Hepatocyte (in vitro differentiated cells): ENCODE measurements around the gene PTPMT1.

ENCODE experiments used
- EZH2phosphoT487 ChIP-seq: fragments of 200-600 bp; sonication (generic); IDR thresholded peaks from one replicate; pipeline ENCODE4 v1.6.1; 2018; ENCODE audit warnings: antibody characterized with exemption, mild to moderate bottlenecking, low read depth, moderate library complexity; ENCODE audit not compliant: unreplicated experiment, severe bottlenecking
- TF ChIP-seq, protein P1 (sequence below): fragments of 200-600 bp; sonication (generic); IDR thresholded peaks from 2 replicates; pipeline ENCODE4 v1.5.1; 2016; ENCODE audit warnings: antibody characterized with exemption, mild to moderate bottlenecking; ENCODE audit not compliant: poor library complexity

DNA sequence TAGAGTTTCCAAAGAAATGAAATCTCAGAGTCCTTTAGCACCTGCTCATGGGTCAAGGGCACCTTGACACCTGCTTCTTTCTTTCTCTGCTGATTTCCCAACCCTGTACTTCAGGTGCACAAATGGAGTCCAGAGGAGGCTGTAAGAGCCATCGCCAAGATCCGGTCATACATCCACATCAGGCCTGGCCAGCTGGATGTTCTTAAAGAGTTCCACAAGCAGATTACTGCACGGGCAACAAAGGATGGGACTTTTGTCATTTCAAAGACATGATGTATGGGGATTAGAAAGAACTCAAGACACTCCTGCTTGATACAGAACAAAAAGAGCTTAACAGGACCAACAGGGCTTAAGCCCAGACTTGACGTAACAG lies 5.9 kb downstream of the PTPMT1 start:
- TF ChIP-seq, protein P1, sequence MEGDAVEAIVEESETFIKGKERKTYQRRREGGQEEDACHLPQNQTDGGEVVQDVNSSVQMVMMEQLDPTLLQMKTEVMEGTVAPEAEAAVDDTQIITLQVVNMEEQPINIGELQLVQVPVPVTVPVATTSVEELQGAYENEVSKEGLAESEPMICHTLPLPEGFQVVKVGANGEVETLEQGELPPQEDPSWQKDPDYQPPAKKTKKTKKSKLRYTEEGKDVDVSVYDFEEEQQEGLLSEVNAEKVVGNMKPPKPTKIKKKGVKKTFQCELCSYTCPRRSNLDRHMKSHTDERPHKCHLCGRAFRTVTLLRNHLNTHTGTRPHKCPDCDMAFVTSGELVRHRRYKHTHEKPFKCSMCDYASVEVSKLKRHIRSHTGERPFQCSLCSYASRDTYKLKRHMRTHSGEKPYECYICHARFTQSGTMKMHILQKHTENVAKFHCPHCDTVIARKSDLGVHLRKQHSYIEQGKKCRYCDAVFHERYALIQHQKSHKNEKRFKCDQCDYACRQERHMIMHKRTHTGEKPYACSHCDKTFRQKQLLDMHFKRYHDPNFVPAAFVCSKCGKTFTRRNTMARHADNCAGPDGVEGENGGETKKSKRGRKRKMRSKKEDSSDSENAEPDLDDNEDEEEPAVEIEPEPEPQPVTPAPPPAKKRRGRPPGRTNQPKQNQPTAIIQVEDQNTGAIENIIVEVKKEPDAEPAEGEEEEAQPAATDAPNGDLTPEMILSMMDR, result no peak
- TF ChIP-seq EZH2phosphoT487, result no peak
